SK-N-SH treated with all-trans-retinoic acid at 6 μM for 48 hours (cell line): ENCODE measurements around the gene PAK6.

ENCODE experiments used
- ATAC-seq: fragments of 200-7000 bp; cut with Tn5 transposase; 3 replicates; pipeline ENCODE4 v1.9.1; 2020; ENCODE audit warnings: mild to moderate bottlenecking, moderate library complexity
- ESRRG ChIP-seq: fragments of 250-450 bp; sonication (Bioruptor Pico); IDR thresholded peaks from 2 replicates; pipeline ENCODE4 v1.6.1; 2021; ENCODE audit warnings: mild to moderate bottlenecking
- GLIS3 ChIP-seq: fragments of 250-450 bp; sonication (Bioruptor Pico); IDR thresholded peaks from 2 replicates; pipeline ENCODE4 v1.5.0; 2020; ENCODE audit warnings: mild to moderate bottlenecking, moderate library complexity
- ISL1 ChIP-seq: fragments of 250-450 bp; sonication (Bioruptor Pico); IDR thresholded peaks from 2 replicates; pipeline ENCODE4 v2.1.2; 2022; ENCODE audit warnings: mild to moderate bottlenecking, moderate library complexity
- OSR1 ChIP-seq: fragments of 250-450 bp; sonication (Bioruptor Pico); IDR thresholded peaks from 2 replicates; pipeline ENCODE4 v1.8.0; 2022; ENCODE audit warnings: moderate library complexity, mild to moderate bottlenecking, inconsistent platforms
- RARB ChIP-seq: fragments of 250-450 bp; sonication (Bioruptor Pico); IDR thresholded peaks from 2 replicates; pipeline ENCODE4 v1.8.0; 2021; ENCODE audit warnings: mild to moderate bottlenecking, moderate library complexity
- SNAI2 ChIP-seq: fragments of 250-450 bp; sonication (Bioruptor Pico); IDR thresholded peaks from 2 replicates; pipeline ENCODE4 v1.5.0; 2020; ENCODE audit warnings: mild to moderate bottlenecking, moderate library complexity
- TOX ChIP-seq: fragments of 250-450 bp; sonication (Bioruptor Pico); IDR thresholded peaks from 2 replicates; pipeline ENCODE4 v1.8.0; 2021; ENCODE audit warnings: mild to moderate bottlenecking, moderate library complexity, borderline replicate concordance
- ZFP30 ChIP-seq: fragments of 450-650 bp; formaldehyde crosslinking; IDR thresholded peaks from 2 replicates; pipeline ENCODE4 v1.5.0; 2022; ENCODE audit warnings: mild to moderate bottlenecking, moderate library complexity
- ZNF8 ChIP-seq: fragments of 450-650 bp; formaldehyde crosslinking; IDR thresholded peaks from 2 replicates; pipeline ENCODE4 v1.5.0; 2020; ENCODE audit warnings: mild to moderate bottlenecking, moderate library complexity
- TF ChIP-seq, protein P1 (sequence below): fragments of 250-450 bp; sonication (Bioruptor Pico); IDR thresholded peaks from 2 replicates; pipeline ENCODE4 v1.5.0; 2020; ENCODE audit warnings: mild to moderate bottlenecking, moderate library complexity
- TF ChIP-seq, protein P2 (sequence below): fragments of 250-450 bp; sonication (Bioruptor Pico); IDR thresholded peaks from 2 replicates; pipeline ENCODE4 v1.8.0; 2021; ENCODE audit warnings: low read depth, mild to moderate bottlenecking, moderate library complexity, borderline replicate concordance
- TF ChIP-seq, protein P3 (sequence below): fragments of 250-450 bp; sonication (Bioruptor Pico); IDR thresholded peaks from 2 replicates; pipeline ENCODE4 v1.5.1; 2020; ENCODE audit warnings: low read depth, mild to moderate bottlenecking, moderate library complexity
- TF ChIP-seq, protein P4 (sequence below): fragments of 250-450 bp; sonication (Bioruptor Pico); IDR thresholded peaks from 2 replicates; pipeline ENCODE4 v1.8.0; 2020; ENCODE audit warnings: mild to moderate bottlenecking, moderate library complexity, borderline replicate concordance

Gene PAK6

DNA sequence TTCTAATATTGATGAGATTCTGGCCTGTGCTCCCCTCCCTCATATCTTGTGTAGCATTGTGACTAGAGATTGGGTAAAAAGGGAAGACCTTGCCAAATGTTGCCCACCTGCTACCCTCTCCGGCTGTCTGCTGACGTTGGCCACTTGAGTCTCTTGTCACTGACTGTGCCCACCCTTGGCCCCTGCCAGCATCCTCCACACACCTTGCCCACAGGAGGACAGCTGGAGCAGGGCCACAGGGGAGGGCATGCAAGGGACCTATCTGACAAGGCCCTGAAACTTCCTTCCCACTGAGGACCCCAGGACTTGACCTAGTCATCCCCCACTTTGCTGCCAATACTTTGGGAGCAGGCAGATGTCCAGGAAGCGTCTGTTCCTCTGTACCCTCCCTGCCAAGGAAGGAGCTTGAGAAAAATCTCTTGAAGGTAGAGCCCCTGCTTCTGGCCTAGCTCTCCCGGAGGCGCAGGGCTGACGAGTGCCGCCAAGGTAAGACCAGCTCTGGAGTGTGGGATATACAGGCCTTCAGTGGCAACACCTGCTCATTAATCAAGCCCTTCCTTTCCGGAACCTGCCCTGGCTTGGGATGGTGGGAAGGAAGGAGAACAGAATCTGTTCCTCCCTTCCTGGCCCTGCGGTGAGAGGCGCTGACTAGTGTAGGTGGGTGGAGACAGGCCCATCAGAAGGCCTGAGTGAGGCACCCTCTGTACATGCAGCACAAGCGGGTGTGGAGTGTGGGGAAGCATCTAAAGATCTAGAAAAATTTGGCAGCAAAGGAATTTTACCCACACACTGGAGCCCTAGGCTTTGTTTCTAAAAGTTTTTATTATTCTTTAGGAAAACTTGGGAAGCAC, 4.9 kb upstream of the PAK6 start (continued):
- TF ChIP-seq, protein P1, sequence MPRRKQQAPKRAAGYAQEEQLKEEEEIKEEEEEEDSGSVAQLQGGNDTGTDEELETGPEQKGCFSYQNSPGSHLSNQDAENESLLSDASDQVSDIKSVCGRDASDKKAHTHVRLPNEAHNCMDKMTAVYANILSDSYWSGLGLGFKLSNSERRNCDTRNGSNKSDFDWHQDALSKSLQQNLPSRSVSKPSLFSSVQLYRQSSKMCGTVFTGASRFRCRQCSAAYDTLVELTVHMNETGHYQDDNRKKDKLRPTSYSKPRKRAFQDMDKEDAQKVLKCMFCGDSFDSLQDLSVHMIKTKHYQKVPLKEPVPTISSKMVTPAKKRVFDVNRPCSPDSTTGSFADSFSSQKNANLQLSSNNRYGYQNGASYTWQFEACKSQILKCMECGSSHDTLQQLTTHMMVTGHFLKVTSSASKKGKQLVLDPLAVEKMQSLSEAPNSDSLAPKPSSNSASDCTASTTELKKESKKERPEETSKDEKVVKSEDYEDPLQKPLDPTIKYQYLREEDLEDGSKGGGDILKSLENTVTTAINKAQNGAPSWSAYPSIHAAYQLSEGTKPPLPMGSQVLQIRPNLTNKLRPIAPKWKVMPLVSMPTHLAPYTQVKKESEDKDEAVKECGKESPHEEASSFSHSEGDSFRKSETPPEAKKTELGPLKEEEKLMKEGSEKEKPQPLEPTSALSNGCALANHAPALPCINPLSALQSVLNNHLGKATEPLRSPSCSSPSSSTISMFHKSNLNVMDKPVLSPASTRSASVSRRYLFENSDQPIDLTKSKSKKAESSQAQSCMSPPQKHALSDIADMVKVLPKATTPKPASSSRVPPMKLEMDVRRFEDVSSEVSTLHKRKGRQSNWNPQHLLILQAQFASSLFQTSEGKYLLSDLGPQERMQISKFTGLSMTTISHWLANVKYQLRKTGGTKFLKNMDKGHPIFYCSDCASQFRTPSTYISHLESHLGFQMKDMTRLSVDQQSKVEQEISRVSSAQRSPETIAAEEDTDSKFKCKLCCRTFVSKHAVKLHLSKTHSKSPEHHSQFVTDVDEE (CRISPR knock-in tag): no peak
- TF ChIP-seq ISL1 (CRISPR knock-in tag) (no peak), GLIS3 (CRISPR knock-in tag) (no peak)
- TF ChIP-seq, protein P2, sequence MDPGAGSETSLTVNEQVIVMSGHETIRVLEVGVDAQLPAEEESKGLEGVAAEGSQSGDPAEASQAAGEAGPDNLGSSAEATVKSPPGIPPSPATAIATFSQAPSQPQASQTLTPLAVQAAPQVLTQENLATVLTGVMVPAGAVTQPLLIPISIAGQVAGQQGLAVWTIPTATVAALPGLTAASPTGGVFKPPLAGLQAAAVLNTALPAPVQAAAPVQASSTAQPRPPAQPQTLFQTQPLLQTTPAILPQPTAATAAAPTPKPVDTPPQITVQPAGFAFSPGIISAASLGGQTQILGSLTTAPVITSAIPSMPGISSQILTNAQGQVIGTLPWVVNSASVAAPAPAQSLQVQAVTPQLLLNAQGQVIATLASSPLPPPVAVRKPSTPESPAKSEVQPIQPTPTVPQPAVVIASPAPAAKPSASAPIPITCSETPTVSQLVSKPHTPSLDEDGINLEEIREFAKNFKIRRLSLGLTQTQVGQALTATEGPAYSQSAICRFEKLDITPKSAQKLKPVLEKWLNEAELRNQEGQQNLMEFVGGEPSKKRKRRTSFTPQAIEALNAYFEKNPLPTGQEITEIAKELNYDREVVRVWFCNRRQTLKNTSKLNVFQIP (CRISPR knock-in tag): no peak

DNA sequence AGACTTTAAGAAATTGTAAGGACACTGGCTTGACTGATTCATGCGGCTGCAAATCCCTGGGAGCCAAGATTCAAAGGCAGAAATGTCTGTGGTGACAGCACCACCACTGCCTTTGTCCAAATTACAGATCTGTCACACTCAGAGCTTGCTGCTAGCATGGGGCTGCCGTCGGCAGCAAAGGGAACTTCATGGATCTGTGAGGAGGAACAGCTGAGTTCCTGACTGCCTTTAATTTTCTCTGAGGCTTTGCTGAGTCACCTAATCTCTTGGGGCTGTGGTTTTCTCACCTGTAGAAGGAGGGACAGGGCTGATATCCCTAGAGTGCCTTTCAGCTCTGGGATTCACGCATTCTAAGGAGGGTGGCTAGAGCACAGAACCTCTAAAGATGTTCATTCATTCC, 4.1 kb upstream of the PAK6 start:
- ATAC-seq: no peak
- TF ChIP-seq ESRRG (CRISPR knock-in tag) (no peak), ZNF8 (CRISPR knock-in tag) (no peak), SNAI2 (no peak), ZFP30 (CRISPR knock-in tag) (no peak), RARB (CRISPR knock-in tag) (no peak), OSR1 (no peak)
- TF ChIP-seq, protein P1 (CRISPR knock-in tag): no peak

DNA sequence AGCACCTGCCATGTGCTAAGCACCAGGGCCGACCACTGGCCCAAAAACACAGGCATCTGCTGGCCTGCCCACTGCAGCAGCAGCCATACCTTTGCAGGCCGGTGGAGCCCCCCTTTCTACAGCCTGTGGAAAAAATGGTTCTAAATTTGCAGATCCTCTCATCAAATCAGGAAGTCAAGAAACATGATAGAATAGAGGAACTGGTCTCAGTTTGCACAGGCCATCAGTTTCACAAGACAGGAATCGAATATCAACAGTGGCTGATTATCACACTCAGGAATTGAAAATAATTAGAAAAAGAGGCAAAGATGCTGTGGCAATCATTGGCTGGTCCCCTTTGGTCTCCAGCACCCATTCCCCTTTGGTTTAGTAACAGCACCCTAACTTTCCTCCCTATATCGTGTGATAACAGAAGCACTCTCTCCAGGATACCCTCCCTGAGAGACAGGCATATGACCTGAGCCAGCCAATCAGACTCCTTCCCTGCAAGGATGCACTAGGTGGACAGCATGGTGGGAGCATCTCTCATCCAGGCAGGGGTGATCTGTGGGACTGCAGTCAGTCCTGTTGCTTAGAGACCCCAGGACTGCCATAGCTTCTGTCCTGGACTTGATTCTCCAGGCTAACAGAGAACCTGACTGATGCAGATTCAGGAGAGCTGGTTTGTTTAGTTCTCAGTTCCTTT, 3.5 kb upstream of the PAK6 start:
- ATAC-seq: no peak
- TF ChIP-seq ZFP30 (CRISPR knock-in tag): no peak
- TF ChIP-seq, protein P3, sequence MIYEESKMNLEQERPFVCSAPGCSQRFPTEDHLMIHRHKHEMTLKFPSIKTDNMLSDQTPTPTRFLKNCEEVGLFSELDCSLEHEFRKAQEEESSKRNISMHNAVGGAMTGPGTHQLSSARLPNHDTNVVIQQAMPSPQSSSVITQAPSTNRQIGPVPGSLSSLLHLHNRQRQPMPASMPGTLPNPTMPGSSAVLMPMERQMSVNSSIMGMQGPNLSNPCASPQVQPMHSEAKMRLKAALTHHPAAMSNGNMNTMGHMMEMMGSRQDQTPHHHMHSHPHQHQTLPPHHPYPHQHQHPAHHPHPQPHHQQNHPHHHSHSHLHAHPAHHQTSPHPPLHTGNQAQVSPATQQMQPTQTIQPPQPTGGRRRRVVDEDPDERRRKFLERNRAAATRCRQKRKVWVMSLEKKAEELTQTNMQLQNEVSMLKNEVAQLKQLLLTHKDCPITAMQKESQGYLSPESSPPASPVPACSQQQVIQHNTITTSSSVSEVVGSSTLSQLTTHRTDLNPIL (CRISPR knock-in tag): no peak
- TF ChIP-seq, protein P1 (CRISPR knock-in tag): no peak
- TF ChIP-seq TOX (CRISPR knock-in tag): no peak
- TF ChIP-seq GLIS3 (CRISPR knock-in tag): no peak
- TF ChIP-seq, protein P4, sequence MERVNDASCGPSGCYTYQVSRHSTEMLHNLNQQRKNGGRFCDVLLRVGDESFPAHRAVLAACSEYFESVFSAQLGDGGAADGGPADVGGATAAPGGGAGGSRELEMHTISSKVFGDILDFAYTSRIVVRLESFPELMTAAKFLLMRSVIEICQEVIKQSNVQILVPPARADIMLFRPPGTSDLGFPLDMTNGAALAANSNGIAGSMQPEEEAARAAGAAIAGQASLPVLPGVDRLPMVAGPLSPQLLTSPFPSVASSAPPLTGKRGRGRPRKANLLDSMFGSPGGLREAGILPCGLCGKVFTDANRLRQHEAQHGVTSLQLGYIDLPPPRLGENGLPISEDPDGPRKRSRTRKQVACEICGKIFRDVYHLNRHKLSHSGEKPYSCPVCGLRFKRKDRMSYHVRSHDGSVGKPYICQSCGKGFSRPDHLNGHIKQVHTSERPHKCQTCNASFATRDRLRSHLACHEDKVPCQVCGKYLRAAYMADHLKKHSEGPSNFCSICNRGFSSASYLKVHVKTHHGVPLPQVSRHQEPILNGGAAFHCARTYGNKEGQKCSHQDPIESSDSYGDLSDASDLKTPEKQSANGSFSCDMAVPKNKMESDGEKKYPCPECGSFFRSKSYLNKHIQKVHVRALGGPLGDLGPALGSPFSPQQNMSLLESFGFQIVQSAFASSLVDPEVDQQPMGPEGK (CRISPR knock-in tag): no peak
- TF ChIP-seq, all 23 proteins: peak for 0
